Endodermal cell (in vitro differentiated cells): ENCODE results near the gene ZIC4. TPM values are rescaled to one million over a fixed set of nuclear protein-coding genes. Genes with fewer than 3 reads are reported as not detected.

ENCODE experiments used
- DNase-seq: peaks from one replicate; pipeline ENCODE4 v3.0.0-alpha.2; 2017
- H3K27ac ChIP-seq: 2 replicates; pipeline ENCODE4 v1.5.1; 2013; ENCODE audit warnings: mild to moderate bottlenecking, low read depth, low read length, moderate library complexity
- H3K27me3 ChIP-seq: 2 replicates; pipeline ENCODE4 v1.6.1; 2013; ENCODE audit warnings: mild to moderate bottlenecking, low read length, moderate library complexity; ENCODE audit not compliant: insufficient read depth, control insufficient read depth, poor library complexity, severe bottlenecking
- H3K36me3 ChIP-seq: 2 replicates; pipeline ENCODE4 v1.7.0; 2013; ENCODE audit warnings: mild to moderate bottlenecking, low read length, moderate library complexity; ENCODE audit not compliant: control insufficient read depth, insufficient read depth
- H3K4me1 ChIP-seq: one replicate; pipeline ENCODE4 v1.7.0; 2013; ENCODE audit warnings: low read length; ENCODE audit not compliant: control insufficient read depth, insufficient read depth
- H3K4me3 ChIP-seq: 2 replicates; pipeline ENCODE4 v1.5.1; 2013; ENCODE audit warnings: mild to moderate bottlenecking, low read length, moderate library complexity
- H3K9ac ChIP-seq: 2 replicates; pipeline ENCODE4 v1.6.1; 2013; ENCODE audit warnings: mild to moderate bottlenecking, low read length, moderate library complexity; ENCODE audit not compliant: poor library complexity, severe bottlenecking; ENCODE audit errors: extremely low read depth
- H3K9me3 ChIP-seq: 2 replicates; pipeline ENCODE4 v1.6.1; 2013; ENCODE audit warnings: mild to moderate bottlenecking, low read length, moderate library complexity; ENCODE audit not compliant: control insufficient read depth
- H3K27ac Mint-ChIP-seq: 2 replicates; pipeline ENCODE4 v1.8.0; 2020; ENCODE audit warnings: mixed read lengths
- H3K27me3 Mint-ChIP-seq: 2 replicates; pipeline ENCODE4 v1.8.0; 2021; ENCODE audit warnings: mild to moderate bottlenecking, mixed read lengths; ENCODE audit not compliant: insufficient read depth
- H3K36me3 Mint-ChIP-seq: 2 replicates; pipeline ENCODE4 v1.8.0; 2020; ENCODE audit warnings: low read depth, mixed read lengths
- H3K4me1 Mint-ChIP-seq: 2 replicates; pipeline ENCODE4 v1.8.0; 2020; ENCODE audit warnings: mixed read lengths
- H3K4me3 Mint-ChIP-seq: 2 replicates; pipeline ENCODE4 v1.8.0; 2020; ENCODE audit warnings: mild to moderate bottlenecking, moderate library complexity, mixed read lengths
- H3K9me3 Mint-ChIP-seq: 2 replicates; pipeline ENCODE4 v1.8.0; 2020; ENCODE audit warnings: mild to moderate bottlenecking, mixed read lengths
- CTCF ChIP-seq: fragments of 200-600 bp; sonication (generic); conservative IDR thresholded peaks from 2 replicates; pipeline ENCODE4 v1.5.0; 2021; ENCODE audit warnings: antibody characterized with exemption, mild to moderate bottlenecking
- WGBS, 2 experiments: methylation state at CpG; one replicate each; pipeline versions ENCODE4 v1.1.5 to v1.1.7; 2013; ENCODE audit warnings: missing lambda C conversion rate in 2 of 2, mixed read lengths in 1 of 2; ENCODE audit not compliant: insufficient coverage in 1 of 2, insufficient read length in 1 of 2; 5-methylcytosine and 5-hydroxymethylcytosine counted together
- total RNA-seq, 2 donors: library from RNA; stranded (reverse); fragmentation: NEBNext Ultra II Directional in 1 of 2; extraction: Animal tissue kit (Norgen Biotek cat#: 25700) in 1 of 2; gene quantifications; 2 replicates in 1 of 2; 3 replicates in 1 of 2; pipeline ENCODE4 v1.2.1, GENCODE V29; 2021

Gene ZIC4
- total RNA-seq, 2 donors from 2014 or later, result not detected

DNA sequence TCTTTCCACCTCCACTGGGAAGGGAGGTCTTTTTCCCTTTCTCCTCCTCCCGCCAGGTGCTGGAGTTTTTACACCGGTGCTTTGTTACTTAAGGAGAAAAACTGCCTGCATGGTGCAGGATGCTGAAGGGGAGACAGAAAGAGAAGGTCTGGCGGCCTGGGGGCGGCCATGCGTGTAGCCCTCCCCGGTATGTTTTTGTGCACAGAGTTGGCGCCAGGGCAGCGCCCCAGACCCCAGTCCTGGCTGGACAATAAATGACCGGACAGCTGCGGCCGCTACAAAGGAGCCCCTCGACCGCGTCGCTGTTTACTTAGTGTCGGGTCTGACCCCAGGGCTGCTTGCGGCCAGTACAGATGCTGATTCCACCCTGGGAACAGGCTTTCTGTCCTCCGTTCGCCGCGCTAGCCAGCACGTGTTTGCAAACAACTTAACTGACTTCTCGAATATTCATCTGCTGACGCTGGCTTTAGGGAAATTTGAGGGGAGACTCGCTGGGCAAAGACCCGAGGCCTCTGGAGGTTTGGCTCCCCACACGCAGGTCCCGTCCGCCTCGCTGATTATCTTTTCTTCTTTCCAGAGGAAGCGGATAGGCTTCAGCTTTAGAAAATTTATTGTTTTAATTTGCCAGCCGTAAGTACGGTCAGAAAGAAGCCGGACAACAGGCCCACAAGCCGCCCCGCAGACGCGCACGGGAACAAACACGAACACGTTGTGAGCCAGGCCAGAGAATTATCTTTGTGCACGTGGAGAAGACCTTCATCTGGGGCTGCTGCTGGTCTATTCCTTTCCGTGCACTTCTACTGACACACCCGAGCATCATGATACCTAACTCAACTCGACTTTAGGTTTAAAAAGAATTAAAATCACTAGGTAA, 46.9 kb downstream of the ZIC4 start:
- Histone ChIP-seq H3K9me3 (no peaks in the 10 kb centered on the region), H3K36me3 (no peaks in the 10 kb centered on the region), H3K27me3 (peaks cover 100% of the 10 kb centered on the region), H3K9ac (no peak overlapping the region), H3K27ac (peak overlapping the region; percentile 15), H3K4me3 (peak overlapping the region; percentile 4), H3K4me1 (peaks cover 2% of the 10 kb centered on the region)
- H3K27ac Mint-ChIP-seq, result no peak overlapping the region
- peak overlapping the region; percentile 29 for H3K4me3 Mint-ChIP-seq
- H3K4me1 Mint-ChIP-seq, result peaks cover 41% of the 10 kb centered on the region
- H3K36me3 Mint-ChIP-seq, result no peaks in the 10 kb centered on the region
- no peaks in the 10 kb centered on the region for H3K9me3 Mint-ChIP-seq
- TF ChIP-seq CTCF, result no peak
- WGBS, 2 experiments, result 5 to 6% methylated on average over 23 to 45 of the region's 45 CpGs
- H3K27me3 Mint-ChIP-seq, result peaks cover 98% of the 10 kb centered on the region
- peak; percentile 71 for DNase-seq

GRCh38 chr3:147358144-147358992, 48.0 kb downstream of the ZIC4 start:
- H3K9ac ChIP-seq, result no peak overlapping the region
- DNase-seq, result no peak
- no peak for TF ChIP-seq CTCF
- H3K4me3 ChIP-seq, result no peak overlapping the region
- H3K36me3 ChIP-seq, result no peaks in the 10 kb centered on the region
- H3K4me1 ChIP-seq, result peaks cover 2% of the 10 kb centered on the region
- Mint-ChIP-seq H3K27me3 (peaks cover 98% of the 10 kb centered on the region), H3K4me3 (no peak overlapping the region), H3K27ac (no peak overlapping the region), H3K36me3 (no peaks in the 10 kb centered on the region), H3K4me1 (peaks cover 44% of the 10 kb centered on the region), H3K9me3 (no peaks in the 10 kb centered on the region)
- H3K27ac ChIP-seq, result no peak overlapping the region
- H3K9me3 ChIP-seq, result no peaks in the 10 kb centered on the region
- H3K27me3 ChIP-seq, result peaks cover 100% of the 10 kb centered on the region
- 4 to 28% methylated on average over 2 to 9 of the region's 9 CpGs for WGBS, 2 experiments

DNA sequence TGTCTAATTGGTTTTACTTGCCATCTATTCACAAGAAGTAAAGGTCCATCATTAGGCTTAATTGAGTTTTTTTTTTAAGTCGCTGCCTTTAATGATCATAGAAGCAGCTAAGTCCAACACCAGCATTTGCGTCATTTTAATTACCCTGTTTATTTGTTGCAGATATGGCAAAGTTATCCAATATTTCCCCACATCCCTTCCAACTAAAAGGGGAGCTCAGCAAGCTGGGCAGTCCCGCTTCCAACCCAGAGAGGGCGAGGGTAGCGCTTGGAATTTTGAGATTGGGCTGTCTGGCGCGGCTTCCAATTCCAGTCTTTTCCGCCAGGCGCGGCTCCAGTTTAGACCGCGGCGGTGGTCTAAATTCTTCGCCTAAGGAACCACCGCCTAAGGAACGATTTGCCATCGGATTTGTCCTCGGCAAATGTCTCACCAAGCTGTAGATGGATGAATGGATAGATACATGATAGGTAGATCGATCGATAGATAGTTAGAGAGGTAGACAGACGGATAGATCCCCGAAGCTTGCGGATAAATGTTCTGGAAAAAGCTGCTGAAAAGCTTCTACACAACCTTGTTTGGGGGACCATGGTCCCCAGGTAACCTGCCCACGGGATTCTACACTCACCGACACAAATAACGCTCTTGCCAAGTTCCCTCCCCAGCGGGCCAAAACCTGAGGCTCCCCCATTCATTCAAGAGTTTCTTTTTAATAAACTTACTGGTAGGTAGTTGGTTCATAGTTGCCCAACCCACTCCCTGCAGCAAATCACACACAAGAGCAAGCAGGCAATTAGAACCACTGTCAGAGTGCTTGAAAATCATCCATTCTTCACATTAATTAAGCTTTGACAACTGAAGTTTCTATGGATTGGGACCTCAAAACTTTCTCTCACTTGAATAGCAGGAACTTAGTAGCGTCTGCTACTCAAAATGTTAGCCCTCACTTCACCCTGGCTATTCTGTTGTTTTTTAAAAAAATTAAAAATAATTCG, 49.1 kb downstream of the ZIC4 start:
- Mint-ChIP-seq H3K9me3 (no peaks in the 10 kb centered on the region), H3K27ac (no peak overlapping the region), H3K27me3 (peaks cover 99% of the 10 kb centered on the region), H3K4me1 (peaks cover 44% of the 10 kb centered on the region), H3K36me3 (no peaks in the 10 kb centered on the region), H3K4me3 (no peak overlapping the region)
- 5 to 10% methylated on average over 19 to 28 of the region's 29 CpGs for WGBS, 2 experiments
- peaks cover 2% of the 10 kb centered on the region for H3K4me1 ChIP-seq
- H3K36me3 ChIP-seq, result no peaks in the 10 kb centered on the region
- no peak overlapping the region for H3K27ac ChIP-seq
- H3K9ac ChIP-seq, result no peak overlapping the region
- no peak overlapping the region for H3K4me3 ChIP-seq
- peaks cover 97% of the 10 kb centered on the region for H3K27me3 ChIP-seq
- H3K9me3 ChIP-seq, result no peaks in the 10 kb centered on the region
- TF ChIP-seq CTCF, result peak; percentile 78
- peak; percentile 89 for DNase-seq
